Dermis microvascular lymphatic vessel endothelial cell (primary cell): Measurements from ENCODE around the gene RNF113A. TPM values are rescaled to one million over a fixed set of nuclear protein-coding genes. Genes with fewer than 3 reads are reported as not detected.
"Not testable (repeated sequence)": the region's sequence is repeated elsewhere in the genome, so short reads cannot be mapped to it uniquely, and the experiment has no call there.

Experiments used
- DNase-seq, 2 donors: peaks; one replicate each; pipeline versions ENCODE4 v3.0.0 to v3.0.0-alpha.2; 2010; ENCODE audit warnings: low read depth in 2 of 2
- total RNA-seq: library from RNA; depleted of rRNA; stranded (reverse); fragments of >200 nt; gene quantifications from 2 replicates; pipeline ENCODE4 v1.2.1, GENCODE V29; 2014

Gene RNF113A
- total RNA-seq, result 12.8 and 15.2 TPM in 2 replicates

- peak; percentile 71 to 88 for DNase-seq
These were observed at the start of gene RNF113A, which contains the start of gene NDUFA1 for GRCh38 chrX:119871599-119872395. RNF113A (minus strand) TSS chrX:119871733; CDS start chrX:119871613, 120 bp downstream. NDUFA1 (plus strand) TSS chrX:119871832; CDS start chrX:119871912, 80 bp downstream.

GRCh38 chrX:119919835-119920585, 48.5 kb upstream of the RNF113A start:
- no peak for DNase-seq

GRCh38 chrX:119917877-119918276, 46.3 kb upstream of the RNF113A start:
- no peak for DNase-seq

- DNase-seq, result no peak
These were observed 44.8 kb upstream of the RNF113A start for GRCh38 chrX:119916310-119916709.

GRCh38 chrX:119900976-119901375, 29.4 kb upstream of the RNF113A start:
- no peak for DNase-seq

- no peak for DNase-seq
These were observed 27.6 kb upstream of the RNF113A start for GRCh38 chrX:119899125-119899524.

- no peak for DNase-seq
These were observed 24.4 kb upstream of the RNF113A start, which contains the start of gene AKAP14 for GRCh38 chrX:119895843-119896326. AKAP14 (plus strand) TSS chrX:119895893; CDS start chrX:119903224, 7,331 bp downstream.

- DNase-seq, result not testable (repeated sequence)
These were observed 20.6 kb upstream of the RNF113A start for GRCh38 chrX:119891961-119892692.

- DNase-seq, result not testable (repeated sequence)
These were observed 19.1 kb upstream of the RNF113A start for GRCh38 chrX:119890626-119891025.

- peak in 1 of 2 donors; percentile 61 for DNase-seq
These were observed 16.3 kb upstream of the RNF113A start for GRCh38 chrX:119887721-119888425.

- peak in 1 of 2 donors; percentile 4 for DNase-seq
These were observed 14.3 kb upstream of the RNF113A start for GRCh38 chrX:119885554-119886428.

GRCh38 chrX:119880552-119881437, 9.3 kb upstream of the RNF113A start:
- DNase-seq, result peak in 1 of 2 donors; percentile 58

GRCh38 chrX:119880076-119880475, 8.5 kb upstream of the RNF113A start:
- no peak for DNase-seq

GRCh38 chrX:119878740-119879139, 7.2 kb upstream of the RNF113A start:
- DNase-seq, result no peak

- DNase-seq, result peak in 1 of 2 donors; percentile 29
These were observed 311 bp downstream of the RNF113A start for GRCh38 chrX:119871245-119871598.

- peak in 1 of 2 donors; percentile 33 for DNase-seq
These were observed 854 bp downstream of the RNF113A start for GRCh38 chrX:119870626-119871131.

- DNase-seq, result peak in 1 of 2 donors; percentile 1
These were observed 18.1 kb downstream of the RNF113A start for GRCh38 chrX:119853444-119853843.
